Measurements from ENCODE around the gene PHETA1.

DNA sequence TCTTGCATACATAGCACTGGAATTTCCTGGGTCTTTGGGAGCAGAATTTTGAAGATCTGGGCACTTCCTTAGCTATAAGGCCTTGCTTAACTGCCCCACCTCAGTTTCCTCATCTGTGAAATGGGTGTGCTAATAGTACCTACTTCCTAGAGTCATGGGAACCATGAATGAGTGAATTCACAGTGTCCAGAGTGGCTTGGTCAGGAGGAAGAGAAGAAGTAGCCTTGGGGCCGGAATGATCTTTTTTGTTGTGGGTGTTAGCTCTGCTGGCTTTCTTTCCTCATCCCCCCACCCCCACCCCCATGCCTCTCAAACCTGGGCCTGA lies 39.2 kb upstream of the PHETA1 start:
- TF ChIP-seq EZH2 (IDR thresholded peaks at IDR 0.05; ENCODE audit: borderline replicate concordance, low read length) = no peak
- TF ChIP-seq, protein P1, sequence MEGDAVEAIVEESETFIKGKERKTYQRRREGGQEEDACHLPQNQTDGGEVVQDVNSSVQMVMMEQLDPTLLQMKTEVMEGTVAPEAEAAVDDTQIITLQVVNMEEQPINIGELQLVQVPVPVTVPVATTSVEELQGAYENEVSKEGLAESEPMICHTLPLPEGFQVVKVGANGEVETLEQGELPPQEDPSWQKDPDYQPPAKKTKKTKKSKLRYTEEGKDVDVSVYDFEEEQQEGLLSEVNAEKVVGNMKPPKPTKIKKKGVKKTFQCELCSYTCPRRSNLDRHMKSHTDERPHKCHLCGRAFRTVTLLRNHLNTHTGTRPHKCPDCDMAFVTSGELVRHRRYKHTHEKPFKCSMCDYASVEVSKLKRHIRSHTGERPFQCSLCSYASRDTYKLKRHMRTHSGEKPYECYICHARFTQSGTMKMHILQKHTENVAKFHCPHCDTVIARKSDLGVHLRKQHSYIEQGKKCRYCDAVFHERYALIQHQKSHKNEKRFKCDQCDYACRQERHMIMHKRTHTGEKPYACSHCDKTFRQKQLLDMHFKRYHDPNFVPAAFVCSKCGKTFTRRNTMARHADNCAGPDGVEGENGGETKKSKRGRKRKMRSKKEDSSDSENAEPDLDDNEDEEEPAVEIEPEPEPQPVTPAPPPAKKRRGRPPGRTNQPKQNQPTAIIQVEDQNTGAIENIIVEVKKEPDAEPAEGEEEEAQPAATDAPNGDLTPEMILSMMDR (IDR thresholded peaks at IDR 0.05; ENCODE audit: low read length) = no peak
